HCT116 (cell line): Measurements from ENCODE around the gene DBX1. TPM values are rescaled to one million over a fixed set of nuclear protein-coding genes. Genes with fewer than 3 reads are reported as not detected.

Experiments used
- ATAC-seq: fragments of 200-7000 bp; cut with Tn5 transposase; 2 replicates; pipeline ENCODE4 v1.9.1; 2020; ENCODE audit warnings: mild to moderate bottlenecking, moderate library complexity
- BruUV-seq: library from RNA; stranded (reverse); fragments of 400-500 nt; replicated peaks from 2 replicates; lab custom pipeline; 2021; lab: Mats Ljungman, UMichigan
- CTCF ChIA-PET: fragments of 300-600 bp; sonication (Branson Sonifier 250); formaldehyde crosslinking; loops from one replicate; lab custom pipeline; 2021; ENCODE audit warnings: antibody characterized with exemption; lab: Charles Lee
- POLR2A ChIA-PET: fragments of 300-600, 350-600 bp; sonication (Branson Sonifier 250); formaldehyde crosslinking; loops from one replicate; lab custom pipeline; 2021; ENCODE audit warnings: antibody characterized with exemption; lab: Charles Lee
- RAD21 ChIA-PET, 2 experiments: fragments of 300-600 bp; sonication (Branson Sonifier 250); formaldehyde crosslinking; loops; one replicate each; lab custom pipeline; 2023; ENCODE audit warnings: low total read pairs in 2 of 2; ENCODE audit not compliant: uncharacterized antibody in 2 of 2, unreplicated experiment in 2 of 2, low non-redundant PET in 1 of 2; lab: Charles Lee
- DNase-seq: peaks from one replicate; pipeline ENCODE4 v3.0.0-alpha.2; 2010; ENCODE audit warnings: low read depth, low spot score
- H2AFZ ChIP-seq: fragments of 200-600 bp; shearing (Covaris generic), sonication (generic); 2 replicates; pipeline ENCODE4 v1.6.1; 2017; ENCODE audit warnings: low read depth, mixed run types, mixed read lengths, antibody characterized with exemption, low read length; ENCODE audit not compliant: poor library complexity, severe bottlenecking
- H3K27ac ChIP-seq: 2 replicates; pipeline ENCODE4 v1.5.1; 2012; ENCODE audit warnings: low read depth, low read length
- H3K27me3 ChIP-seq: fragments of 200-600 bp; sonication (generic); 2 replicates; pipeline ENCODE4 v1.6.1; 2016; ENCODE audit warnings: mixed run types, low read length, mixed read lengths; ENCODE audit not compliant: insufficient read depth
- H3K36me3 ChIP-seq, 2 experiments: fragments of 200-500 bp in 1 of 2; fragments of 200-600 bp in 1 of 2; sonication (Bioruptor generic) in 1 of 2; sonication (generic) in 1 of 2; 2 replicates each; pipeline versions ENCODE4 v1.5.1 to v1.6.1; 2014 to 2016; ENCODE audit warnings: low read length in 2 of 2, inconsistent platforms in 1 of 2, mixed read lengths in 1 of 2, mixed run types in 1 of 2; ENCODE audit not compliant: insufficient read depth in 2 of 2, control insufficient read depth in 1 of 2
- H3K4me1 ChIP-seq, 2 experiments: fragments of 200-600 bp in 1 of 2; sonication (generic) in 1 of 2; 2 replicates each; pipeline versions ENCODE4 v1.5.1 to v1.6.1; 2012 to 2017; ENCODE audit warnings: low read length in 2 of 2, inconsistent platforms in 1 of 2, mild to moderate bottlenecking in 1 of 2, mixed read lengths in 1 of 2, mixed run types in 1 of 2, moderate library complexity in 1 of 2; ENCODE audit not compliant: insufficient read depth in 2 of 2, control insufficient read depth in 1 of 2
- H3K4me2 ChIP-seq: fragments of 200-600 bp; sonication (generic); 2 replicates; pipeline ENCODE4 v1.6.1; 2017; ENCODE audit warnings: mixed run types, low read length, mixed read lengths
- H3K4me3 ChIP-seq, 2 experiments: fragments of 200-600 bp in 1 of 2; sonication (generic) in 1 of 2; replicated peaks in 1 of 2; 2 replicates each; pipeline ENCODE4 v1.5.1; 2011 to 2016; ENCODE audit warnings: low read length in 2 of 2, control low read depth in 1 of 2, low read depth in 1 of 2, mild to moderate bottlenecking in 1 of 2, mixed read lengths in 1 of 2, mixed run types in 1 of 2
- H3K79me2 ChIP-seq: fragments of 200-600 bp; sonication (generic); 2 replicates; pipeline ENCODE4 v1.6.1; 2017; ENCODE audit warnings: mild to moderate bottlenecking, mixed run types, low read length, moderate library complexity, mixed read lengths; ENCODE audit not compliant: insufficient read depth
- H3K9ac ChIP-seq: fragments of 200-600 bp; sonication (generic); 2 replicates; pipeline ENCODE4 v1.6.1; 2016; ENCODE audit warnings: low read length, mixed read lengths
- H3K9me2 ChIP-seq: fragments of 200-600 bp; sonication (generic), shearing (Covaris generic); 2 replicates; pipeline ENCODE4 v1.6.1; 2017; ENCODE audit warnings: mixed run types, mild to moderate bottlenecking, moderate library complexity; ENCODE audit not compliant: insufficient read depth
- H3K9me3 ChIP-seq, 2 experiments: fragments of 200-500 bp in 1 of 2; fragments of 200-600 bp in 1 of 2; sonication (Bioruptor generic) in 1 of 2; sonication (generic) in 1 of 2; 2 replicates each; pipeline ENCODE4 v1.6.1; 2014 to 2017; ENCODE audit warnings: low read length in 2 of 2, mixed read lengths in 2 of 2, inconsistent platforms in 1 of 2, low read depth in 1 of 2, mild to moderate bottlenecking in 1 of 2, mixed run types in 1 of 2, moderate library complexity in 1 of 2; ENCODE audit not compliant: control insufficient read depth in 1 of 2, insufficient read depth in 1 of 2
- H4K20me1 ChIP-seq: fragments of 200-600 bp; sonication (generic), shearing (Covaris generic); 2 replicates; pipeline ENCODE4 v1.6.1; 2017; ENCODE audit warnings: mixed run types, mild to moderate bottlenecking, moderate library complexity; ENCODE audit not compliant: insufficient read depth
- ATF3 ChIP-seq: IDR thresholded peaks from 2 replicates; pipeline ENCODE4 v1.6.1; 2012
- EGR1 ChIP-seq: IDR thresholded peaks from 2 replicates; pipeline ENCODE4 v1.6.1; 2012; ENCODE audit warnings: low read depth
- ELF1 ChIP-seq: IDR thresholded peaks from 2 replicates; pipeline ENCODE4 v1.6.1; 2012; ENCODE audit warnings: low read depth, borderline replicate concordance
- JUND ChIP-seq: IDR thresholded peaks from 2 replicates; pipeline ENCODE4 v1.6.1; 2012
- RAD21 ChIP-seq: IDR thresholded peaks from 2 replicates; pipeline ENCODE4 v1.6.1; 2012; ENCODE audit warnings: low read depth, mild to moderate bottlenecking
- SIN3A ChIP-seq: IDR thresholded peaks from 2 replicates; pipeline ENCODE4 v1.6.1; 2012; ENCODE audit warnings: low read depth
- YY1 ChIP-seq: IDR thresholded peaks from 2 replicates; pipeline ENCODE4 v1.6.1; 2011; ENCODE audit warnings: low read length, low read depth, moderate library complexity, mild to moderate bottlenecking; ENCODE audit not compliant: insufficient replicate concordance; ENCODE audit errors: extremely low read depth
- ZBTB33 ChIP-seq: IDR thresholded peaks from 2 replicates; pipeline ENCODE4 v1.6.1; 2011; ENCODE audit warnings: mild to moderate bottlenecking, low read length, moderate library complexity; ENCODE audit not compliant: insufficient replicate concordance; ENCODE audit errors: extremely low read depth
- intact Hi-C: fragments of 100-400 bp; cut with micrococcal nuclease; formaldehyde crosslinking; loops from 2 replicates; pipeline ENCODE4 v1.10.0; 2022
- total RNA-seq: library from RNA; stranded (reverse); gene quantifications from one replicate; pipeline ENCODE4 v1.2.1, GENCODE V29; 2021; ENCODE audit not compliant: unreplicated experiment

DBX1 gene
- total RNA-seq, 1 experiment from 2014 or later: not detected

- no peak overlapping the region for H3K4me3 ChIP-seq
- no peak for ATAC-seq
- no peak for DNase-seq
- H3K9me3 ChIP-seq: no peaks in the 10 kb centered on the region
- intact Hi-C loops: no loop called here
- no peaks in the 10 kb centered on the region for H3K4me1 ChIP-seq
- H3K4me2 ChIP-seq: no peak overlapping the region
- H4K20me1 ChIP-seq: no peaks in the 10 kb centered on the region
- H3K36me3 ChIP-seq: no peaks in the 10 kb centered on the region
- H2AFZ ChIP-seq: no peak overlapping the region
- ChIA-PET RAD21 (no interaction called here), CTCF (no interaction called here), POLR2A (no interaction called here)
- H3K27me3 ChIP-seq: peaks cover 19% of the 10 kb centered on the region
- TF ChIP-seq RAD21: no peak
- no peak for TF ChIP-seq ATF3
- no peak for TF ChIP-seq SIN3A
- no peak for TF ChIP-seq YY1
- no peak for TF ChIP-seq JUND
- TF ChIP-seq ELF1: no peak
- no TSS peak for BruUV-seq
- H3K27ac ChIP-seq: no peak overlapping the region
- H3K9ac ChIP-seq: no peak overlapping the region
- H3K79me2 ChIP-seq: no peaks in the 10 kb centered on the region
- H3K9me2 ChIP-seq: no peaks in the 10 kb centered on the region
Observed at GRCh38 chr11:20177136-20177535, 16.9 kb upstream of the DBX1 start.

GRCh38 chr11:20172721-20173447, 12.6 kb upstream of the DBX1 start:
- Histone ChIP-seq H3K4me3 (no peak overlapping the region), H3K79me2 (no peaks in the 10 kb centered on the region), H3K27me3 (peaks cover 14% of the 10 kb centered on the region), H3K9ac (no peak overlapping the region), H3K4me2 (no peak overlapping the region), H3K9me2 (no peaks in the 10 kb centered on the region), H3K36me3 (no peaks in the 10 kb centered on the region), H3K27ac (no peak overlapping the region), H2AFZ (no peak overlapping the region)
- RAD21 ChIA-PET: no interaction called here
- POLR2A ChIA-PET: no interaction called here
- DNase-seq: no peak
- CTCF ChIA-PET: no interaction called here
- BruUV-seq: no TSS peak
- TF ChIP-seq EGR1 (no peak), ZBTB33 (no peak)
- TF ChIP-seq, all 23 proteins: peak for 0
- Histone ChIP-seq H3K9me3 (peaks cover 0 to 4% of the 10 kb centered on the region in 2 experiments; a peak in 1 of 4 replicates), H3K4me1 (no peaks in the 10 kb centered on the region), H4K20me1 (no peaks in the 10 kb centered on the region)
- intact Hi-C loops: no loop called here
- no peak for ATAC-seq
